Tibial artery (tissue), 4 donors: ENCODE data around the gene SCN2A.

Source experiments
- DNase-seq, 2 donors: peaks; one replicate each; pipeline ENCODE4 v3.0.0-alpha.2; 2019
- H3K27ac ChIP-seq, 2 donors: fragments of 200-600 bp; sonication (generic) in 1 of 2; 1 replicate in 1 of 2; 2 replicates in 1 of 2; pipeline ENCODE4 v1.5.1; 2018 to 2019; ENCODE audit warnings: mild to moderate bottlenecking in 1 of 2
- H3K27me3 ChIP-seq, 2 donors: fragments of 200-600 bp; sonication (generic) in 1 of 2; one replicate each; pipeline versions ENCODE4 v1.5.1 to v1.6.0; 2016 to 2019
- H3K36me3 ChIP-seq, 3 donors: fragments of 200-600 bp; sonication (generic) in 2 of 3; one replicate each; pipeline ENCODE4 v1.5.1; 2016 to 2019; ENCODE audit warnings: mild to moderate bottlenecking in 2 of 3
- H3K4me1 ChIP-seq, 4 donors: fragments of 200-600 bp; sonication (generic) in 2 of 4; 1 replicate in 3 of 4; 2 replicates in 1 of 4; pipeline ENCODE4 v1.5.1; 2016 to 2019
- H3K4me3 ChIP-seq, 2 donors: fragments of 200-600 bp; sonication (generic) in 1 of 2; 1 replicate in 1 of 2; 2 replicates in 1 of 2; pipeline ENCODE4 v1.5.1; 2018 to 2019; ENCODE audit warnings: mild to moderate bottlenecking in 2 of 2
- H3K9me3 ChIP-seq, 3 donors: fragments of 200-600 bp; sonication (generic) in 1 of 3; one replicate each; pipeline ENCODE4 v1.5.1; 2016 to 2019
- CTCF ChIP-seq, 2 experiments: fragments of 200-600 bp in 1 of 2; fragments of 450-650 bp in 1 of 2; IDR thresholded peaks; one replicate each; pipeline ENCODE4 v1.5.1; 2017 to 2019; ENCODE audit warnings: antibody characterized with exemption in 2 of 2, mild to moderate bottlenecking in 1 of 2, moderate library complexity in 1 of 2
- intact Hi-C: fragments of 100-400 bp; cut with DNase I; formaldehyde crosslinking; loops from one replicate; pipeline ENCODE4 v1.15.0; 2023; ENCODE audit warnings: low total_unique reads

Gene SCN2A

GRCh38 chr2:165274698-165275097 is 35.5 kb downstream of the SCN2A start:
- no peaks in the 10 kb centered on the region for H3K9me3 ChIP-seq
- no peaks in the 10 kb centered on the region for H3K27me3 ChIP-seq
- H3K27ac ChIP-seq: peak overlapping the region; percentile 55 to 59
- H3K4me1 ChIP-seq: peaks cover 0 to 25% (median 4%) of the 10 kb centered on the region in 4 donors
- intact Hi-C loops: no loop called here
- no peaks in the 10 kb centered on the region for H3K36me3 ChIP-seq
- peak; percentile 72 to 83 for DNase-seq
- no peak for TF ChIP-seq CTCF (IDR thresholded peaks at IDR 0.05)
- H3K4me3 ChIP-seq: no peak overlapping the region

- intact Hi-C loops: no loop called here
Observed at GRCh38 chr2:165275932-165276331, 36.7 kb downstream of the SCN2A start.

DNA sequence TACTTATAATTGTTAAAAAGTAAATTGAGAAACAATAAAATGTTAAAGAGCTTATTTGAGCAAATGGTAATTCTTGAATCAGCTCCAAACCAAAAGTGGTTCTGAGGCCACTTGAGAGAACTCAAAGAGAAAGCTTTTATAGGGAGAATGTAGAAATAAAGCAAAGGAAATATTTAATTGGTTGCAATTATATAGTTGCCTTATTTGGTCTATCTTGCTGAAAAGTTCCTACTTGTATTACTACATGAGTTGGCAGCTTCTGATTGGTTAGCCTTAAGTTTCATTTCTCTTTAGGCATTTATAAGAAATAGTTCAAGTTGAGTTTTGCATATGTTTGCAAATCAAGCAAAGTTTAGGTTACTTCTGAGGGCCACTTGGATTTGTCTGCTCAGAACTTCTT is 38.1 kb downstream of the SCN2A start:
- Histone ChIP-seq H3K4me3 (no peak overlapping the region), H3K27me3 (no peaks in the 10 kb centered on the region), H3K4me1 (peaks cover 0 to 25% (median 4%) of the 10 kb centered on the region in 4 donors), H3K27ac (no peak overlapping the region), H3K36me3 (no peaks in the 10 kb centered on the region), H3K9me3 (no peaks in the 10 kb centered on the region)
- no peak for TF ChIP-seq CTCF (IDR thresholded peaks at IDR 0.05)
- intact Hi-C loops: no loop called here
- DNase-seq: no peak

More at GRCh38 chr2:165275932-165276331, 36.7 kb downstream of the SCN2A start:
- DNase-seq: no peak
- Histone ChIP-seq H3K36me3 (no peaks in the 10 kb centered on the region), H3K9me3 (no peaks in the 10 kb centered on the region), H3K27ac (no peak overlapping the region), H3K27me3 (no peaks in the 10 kb centered on the region), H3K4me3 (no peak overlapping the region), H3K4me1 (peaks cover 0 to 25% (median 4%) of the 10 kb centered on the region in 4 donors)
- TF ChIP-seq CTCF (IDR thresholded peaks at IDR 0.05): no peak

DNA sequence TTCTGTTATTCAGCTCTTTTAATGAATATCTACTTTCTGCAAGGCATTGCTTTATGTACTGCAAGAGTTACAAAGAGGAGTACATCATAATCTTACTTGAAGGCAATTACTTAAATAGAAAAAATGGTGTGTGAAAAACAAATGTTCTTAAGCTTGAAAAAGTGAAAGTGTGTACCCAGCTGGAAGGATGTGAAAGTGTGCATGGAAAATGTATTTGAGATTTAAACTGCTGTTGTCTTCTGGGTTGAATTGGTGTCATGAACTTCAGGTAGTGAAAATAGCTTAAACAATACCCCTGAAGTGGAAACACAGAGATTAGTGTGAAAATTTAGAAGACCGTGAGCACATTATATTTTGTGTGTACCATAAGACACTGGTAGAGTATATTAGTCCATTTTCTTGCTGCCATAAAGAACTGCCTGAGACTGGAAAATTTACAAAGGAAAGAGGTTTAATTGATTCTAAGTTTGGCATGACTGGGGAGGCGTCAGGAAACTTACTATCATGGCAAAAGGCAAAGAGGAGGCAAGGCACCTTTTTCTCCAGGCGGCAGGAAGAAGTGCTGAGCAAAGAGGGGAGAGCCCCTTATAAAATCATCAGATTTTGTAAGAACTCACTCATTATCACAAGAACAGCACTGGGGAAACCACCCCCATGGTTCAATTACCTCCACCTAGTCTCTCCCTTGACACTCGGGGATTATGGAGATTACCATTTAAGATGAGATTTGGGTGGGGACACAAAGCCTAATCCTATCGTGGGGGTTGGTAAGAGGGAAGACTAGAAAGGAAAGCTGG is 38.8 kb downstream of the SCN2A start:
- no peak for DNase-seq
- Histone ChIP-seq H3K4me3 (no peak overlapping the region), H3K27ac (no peak overlapping the region), H3K4me1 (peaks cover 0 to 25% (median 4%) of the 10 kb centered on the region in 4 donors), H3K9me3 (no peaks in the 10 kb centered on the region), H3K27me3 (no peaks in the 10 kb centered on the region), H3K36me3 (no peaks in the 10 kb centered on the region)
- intact Hi-C loops: no loop called here
- no peak for TF ChIP-seq CTCF (IDR thresholded peaks at IDR 0.05)

- no peaks in the 10 kb centered on the region for H3K9me3 ChIP-seq
- TF ChIP-seq CTCF (IDR thresholded peaks at IDR 0.05): no peak
- intact Hi-C loops: no loop called here
- no peaks in the 10 kb centered on the region for H3K36me3 ChIP-seq
- H3K4me3 ChIP-seq: no peak overlapping the region
- no peaks in the 10 kb centered on the region for H3K27me3 ChIP-seq
- no peak for DNase-seq
- H3K4me1 ChIP-seq: peaks cover 0 to 5% (median 0%) of the 10 kb centered on the region in 4 donors
- H3K27ac ChIP-seq: no peak overlapping the region
Observed at GRCh38 chr2:165280356-165280755, 41.1 kb downstream of the SCN2A start.
